Measurements from ENCODE around the gene MED12. TPM values are rescaled to one million over a fixed set of nuclear protein-coding genes. Genes with fewer than 3 reads are reported as not detected.

Gene MED12
- 23.2 and 23.9 TPM in 2 replicates for total RNA-seq

DNA sequence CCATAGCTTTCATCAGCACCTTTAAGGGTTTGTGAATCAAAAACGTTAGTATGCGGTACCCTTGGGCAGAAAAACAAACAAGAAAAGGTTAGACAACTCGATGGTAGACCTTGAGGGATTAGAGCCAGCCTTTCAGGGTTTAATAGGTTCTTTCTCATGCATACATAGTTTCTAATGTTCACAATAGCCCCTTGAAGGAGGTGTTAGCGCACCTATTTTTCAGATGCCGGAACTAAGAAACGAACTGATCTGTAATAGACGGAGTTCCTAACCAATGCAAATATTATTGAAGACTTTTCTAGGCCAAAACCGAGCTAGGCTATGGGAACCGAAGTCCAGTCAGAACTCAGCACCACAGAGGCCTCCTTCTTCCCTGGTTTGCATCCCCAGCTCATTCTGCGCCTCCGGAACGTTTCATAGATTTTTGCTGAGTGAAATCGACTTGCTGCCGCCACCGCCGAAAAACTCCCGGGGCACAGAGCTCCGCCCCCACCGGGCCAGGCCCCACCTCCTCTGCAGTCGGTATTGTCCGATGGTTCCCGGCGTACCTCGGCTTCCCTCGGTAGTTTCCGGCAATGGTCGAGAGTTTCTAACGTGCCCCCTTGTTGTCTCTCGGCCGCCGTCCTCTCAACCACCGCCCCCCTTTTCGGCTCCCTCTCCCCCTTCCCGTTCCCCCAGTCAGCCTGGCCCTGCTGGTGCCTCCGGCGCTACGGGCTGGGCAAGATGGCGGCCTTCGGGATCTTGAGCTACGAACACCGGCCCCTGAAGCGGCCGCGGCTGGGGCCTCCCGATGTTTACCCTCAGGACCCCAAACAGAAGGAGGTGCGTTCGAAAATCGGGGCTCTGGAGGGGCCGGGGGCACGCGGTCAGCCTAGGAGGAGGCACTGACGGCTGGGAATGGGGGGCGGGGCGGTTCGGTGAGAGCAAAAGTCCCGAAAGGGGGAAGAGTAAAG, at the start of gene MED12:
TSS of gene MED12 (plus strand) at position 565 of the 953 bp plus-strand sequence. CDS start at position 724, 159 bp downstream.

DNA sequence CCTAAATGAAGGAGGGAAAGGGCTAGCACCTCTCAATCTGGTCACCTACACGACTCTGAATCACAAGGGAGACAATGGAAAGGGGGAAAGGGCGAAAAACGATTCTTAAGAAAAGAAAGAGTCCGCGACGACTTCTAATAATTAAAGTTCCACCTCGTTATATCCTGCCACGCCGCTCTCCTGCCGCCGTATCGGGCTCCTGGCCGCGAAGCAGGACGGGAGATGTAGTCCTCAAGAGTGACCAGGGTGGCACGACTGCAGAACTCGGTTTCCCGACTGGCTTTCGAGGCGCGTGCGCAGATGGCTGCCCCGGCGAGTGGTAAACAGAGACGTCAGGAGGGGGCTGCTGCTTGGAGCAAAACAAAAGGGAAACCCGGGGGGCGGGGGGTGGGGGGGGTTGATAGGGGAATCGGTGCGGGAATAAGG, 22.8 kb upstream of the MED12 start, which contains the start of gene FOXO4:
TSS of gene FOXO4 (plus strand) at position 297 of the 426 bp plus-strand sequence. CDS start 678 bp downstream, outside the sequence.

DNA sequence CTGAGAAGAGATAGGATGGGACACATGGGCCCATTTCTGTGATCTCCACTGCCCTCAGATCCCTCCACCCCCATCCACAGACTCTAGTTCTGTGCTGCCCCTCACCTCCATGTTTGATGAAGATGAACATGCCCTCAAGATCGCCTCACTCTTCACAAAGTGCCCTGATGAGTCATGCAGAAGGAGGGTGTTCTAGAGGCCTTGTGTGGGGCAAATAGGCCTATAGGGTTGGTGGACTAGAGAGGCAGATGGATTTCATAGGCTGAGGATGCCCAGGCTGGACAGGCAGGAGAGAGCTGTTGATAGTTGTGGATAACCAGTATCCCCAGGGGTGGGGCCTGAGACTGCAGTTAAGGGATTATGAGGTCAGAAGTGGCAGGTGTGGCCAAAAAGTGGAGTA, 12.0 kb upstream of the MED12 start, which contains the start of gene CXorf65:
TSS of gene CXorf65 (minus strand) at position 314 of the 400 bp plus-strand sequence. CDS start at position 130, 184 bp downstream.

DNA sequence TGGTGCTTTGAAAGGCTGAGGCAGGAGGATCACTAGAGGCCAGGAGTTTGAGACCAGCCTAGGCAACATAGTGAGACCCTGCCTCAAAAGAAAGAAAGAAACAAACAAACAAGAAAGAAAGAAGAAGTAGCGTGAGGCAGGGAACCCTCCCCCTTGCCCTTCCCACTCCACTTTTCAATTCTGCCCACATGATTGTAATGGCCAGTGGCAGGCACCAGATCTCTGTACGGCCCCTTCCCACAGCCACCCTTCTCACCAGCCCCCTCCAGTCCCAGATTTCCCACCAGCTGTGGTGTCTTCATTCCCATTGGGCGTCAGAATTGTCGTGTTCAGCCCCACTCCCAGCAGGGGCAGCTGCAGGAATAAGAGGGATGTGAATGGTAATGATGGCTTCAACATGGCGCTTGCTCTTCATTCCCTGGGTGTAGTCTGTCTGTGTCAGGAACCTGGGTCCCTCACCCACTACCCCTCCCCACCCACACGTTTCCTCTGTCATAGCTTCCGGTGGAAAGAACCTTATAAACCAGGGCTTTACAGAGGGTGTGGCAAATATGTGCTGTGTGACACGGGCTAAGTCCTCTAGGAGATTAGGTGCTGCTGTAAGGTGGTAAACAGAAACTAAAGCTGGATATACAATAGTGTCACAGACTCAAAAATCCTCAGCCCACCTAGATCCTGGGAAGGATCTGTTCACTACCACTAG, 7.1 kb upstream of the MED12 start, which contains the start of gene IL2RG:
TSS of gene IL2RG (minus strand) at position 437 of the 703 bp plus-strand sequence. CDS start at position 399, 38 bp downstream.

DNA sequence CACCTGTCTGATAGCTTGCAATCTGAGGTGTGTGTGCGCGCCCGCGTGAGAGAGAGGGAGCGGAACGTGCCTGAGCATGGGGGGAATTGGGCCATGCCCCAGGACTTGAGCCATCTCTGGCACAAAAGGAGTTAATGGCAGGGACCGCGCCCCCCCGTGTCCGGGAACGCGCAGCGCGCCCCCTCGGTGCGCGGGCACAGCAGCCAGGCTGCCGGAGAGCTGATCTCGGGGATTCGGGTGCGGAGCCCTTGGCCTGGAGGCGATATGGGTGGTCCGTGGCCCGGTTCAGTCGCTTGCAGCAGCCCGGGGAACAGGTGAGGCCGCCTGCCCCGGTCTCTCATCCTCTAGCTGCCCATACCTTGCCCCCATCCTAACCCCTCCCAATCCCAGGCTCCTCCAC, 26.3 kb downstream of the MED12 start, which contains the start of gene NLGN3:
TSS of gene NLGN3 (plus strand) at position 191 of the 400 bp plus-strand sequence. CDS start 2,909 bp downstream, outside the sequence.

Other genes with a start within 250 kb of the MED12 start
- 0.09 TPM in 1 of 2 replicates, not detected in the other for gene TEX11, start 209.9 kb upstream of the MED12 start, total RNA-seq
- not detected in 2 replicates for gene SLC7A3, start 187.5 kb upstream of the MED12 start, total RNA-seq
- gene SNX12, start 50.3 kb upstream of the MED12 start, total RNA-seq, result 57.5 and 62.0 TPM in 2 replicates
- 4.6 and 6.7 TPM in 2 replicates for gene FOXO4, start 22.7 kb upstream of the MED12 start, total RNA-seq
- gene CXorf65, start 11.9 kb upstream of the MED12 start, total RNA-seq, result not detected in 2 replicates
- gene IL2RG, start 7.0 kb upstream of the MED12 start, total RNA-seq, result not detected in 2 replicates
- gene NLGN3, start 26.2 kb downstream of the MED12 start, total RNA-seq, result under 0.01 and 0.18 TPM in 2 replicates
- not detected in 2 replicates for gene GJB1, start 104.6 kb downstream of the MED12 start, total RNA-seq
- 6.4 and 8.9 TPM in 2 replicates for gene ZMYM3, start 135.5 kb downstream of the MED12 start, total RNA-seq
- gene NONO, start 165.0 kb downstream of the MED12 start, total RNA-seq, result 387 and 421 TPM in 2 replicates
- 0.85 and 3.6 TPM in 2 replicates for gene ITGB1BP2, start 183.2 kb downstream of the MED12 start, total RNA-seq
- gene TAF1, start 247.8 kb downstream of the MED12 start, total RNA-seq, result 35.7 and 43.3 TPM in 2 replicates